Coronary artery (tissue), 2 donors: Measurements from ENCODE around the gene FAM118A.

Source experiments
- DNase-seq: peaks from one replicate; pipeline ENCODE4 v3.0.0-alpha.2; 2017; ENCODE audit warnings: low spot score
- H3K27ac ChIP-seq, 2 donors: fragments of 200-600 bp; sonication (generic); one replicate each; pipeline ENCODE4 v1.5.1; 2016 to 2019
- H3K4me3 ChIP-seq: fragments of 200-600 bp; sonication (generic); 2 replicates; pipeline ENCODE4 v1.5.1; 2016; ENCODE audit warnings: mild to moderate bottlenecking, moderate library complexity
- TF ChIP-seq, protein P1 (sequence below): fragments of 200-600 bp; sonication (generic); IDR thresholded peaks from one replicate; pipeline ENCODE4 v1.5.1; 2019; ENCODE audit warnings: antibody characterized with exemption

Gene FAM118A

DNA sequence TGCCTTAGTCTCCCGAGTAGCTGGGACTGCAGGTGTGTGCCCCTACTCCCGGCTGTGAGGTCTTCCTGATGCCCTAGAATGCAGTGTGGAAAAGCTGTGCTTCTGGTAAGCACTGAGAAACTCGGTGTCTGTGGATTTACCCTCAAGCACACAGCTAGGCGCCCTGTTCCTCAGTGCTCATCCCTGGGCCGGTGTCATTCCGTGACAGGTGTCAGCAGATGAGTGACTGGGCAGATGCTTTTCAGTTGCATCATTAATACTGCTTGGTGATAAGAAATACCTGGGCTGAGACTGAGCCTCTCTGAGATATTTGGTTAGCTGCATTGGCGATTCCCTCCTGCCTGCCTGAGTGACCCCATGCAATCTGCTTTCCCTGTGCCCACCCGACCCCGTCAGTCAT is 21.8 kb downstream of the FAM118A start:
- Histone ChIP-seq H3K4me3 (no peak overlapping the region), H3K27ac (no peak overlapping the region)
- no peak for DNase-seq
- TF ChIP-seq, protein P1, sequence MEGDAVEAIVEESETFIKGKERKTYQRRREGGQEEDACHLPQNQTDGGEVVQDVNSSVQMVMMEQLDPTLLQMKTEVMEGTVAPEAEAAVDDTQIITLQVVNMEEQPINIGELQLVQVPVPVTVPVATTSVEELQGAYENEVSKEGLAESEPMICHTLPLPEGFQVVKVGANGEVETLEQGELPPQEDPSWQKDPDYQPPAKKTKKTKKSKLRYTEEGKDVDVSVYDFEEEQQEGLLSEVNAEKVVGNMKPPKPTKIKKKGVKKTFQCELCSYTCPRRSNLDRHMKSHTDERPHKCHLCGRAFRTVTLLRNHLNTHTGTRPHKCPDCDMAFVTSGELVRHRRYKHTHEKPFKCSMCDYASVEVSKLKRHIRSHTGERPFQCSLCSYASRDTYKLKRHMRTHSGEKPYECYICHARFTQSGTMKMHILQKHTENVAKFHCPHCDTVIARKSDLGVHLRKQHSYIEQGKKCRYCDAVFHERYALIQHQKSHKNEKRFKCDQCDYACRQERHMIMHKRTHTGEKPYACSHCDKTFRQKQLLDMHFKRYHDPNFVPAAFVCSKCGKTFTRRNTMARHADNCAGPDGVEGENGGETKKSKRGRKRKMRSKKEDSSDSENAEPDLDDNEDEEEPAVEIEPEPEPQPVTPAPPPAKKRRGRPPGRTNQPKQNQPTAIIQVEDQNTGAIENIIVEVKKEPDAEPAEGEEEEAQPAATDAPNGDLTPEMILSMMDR, result no peak

DNA sequence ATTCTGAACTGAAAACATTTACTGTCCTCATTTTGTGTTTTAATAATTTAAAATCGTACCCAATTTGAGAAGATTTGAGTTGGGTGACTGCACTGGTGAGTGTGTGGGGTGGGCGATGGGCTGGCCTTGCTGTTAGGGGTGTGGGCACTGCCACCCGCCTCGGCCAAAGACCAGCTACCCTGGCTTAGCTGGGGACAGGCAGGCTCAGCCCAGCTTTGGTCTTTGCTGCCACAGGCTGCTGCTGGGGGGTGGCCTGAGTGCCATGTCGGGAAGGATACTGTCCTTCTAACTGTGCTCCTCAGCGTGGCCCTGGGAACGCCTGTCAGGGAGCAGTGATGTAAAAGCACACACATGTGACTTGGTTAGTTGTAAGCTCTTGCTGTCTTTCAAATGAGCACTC is 22.3 kb downstream of the FAM118A start:
- Histone ChIP-seq H3K4me3 (no peak overlapping the region), H3K27ac (no peak overlapping the region)
- no peak for DNase-seq
- TF ChIP-seq, protein P1, result no peak

DNA sequence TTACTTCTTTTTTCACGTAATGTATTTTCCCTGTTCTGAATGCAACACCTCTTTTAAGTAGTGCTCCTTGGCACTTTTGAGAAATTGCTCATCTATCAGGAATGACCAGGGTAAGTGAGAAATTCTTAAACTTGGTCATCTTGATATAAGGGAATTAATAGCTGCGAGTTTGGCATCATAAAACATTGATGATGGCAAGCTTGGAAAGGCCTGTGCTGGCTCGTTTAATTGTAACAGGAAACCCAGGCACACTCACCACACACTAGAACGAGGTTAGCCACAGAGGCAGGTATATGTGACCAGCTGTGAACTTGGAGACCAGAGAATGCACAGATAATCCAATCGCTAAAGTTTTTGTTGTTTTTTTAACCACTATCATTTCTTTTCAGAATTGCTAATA is 24.3 kb downstream of the FAM118A start:
- TF ChIP-seq, protein P1, result no peak
- H3K27ac ChIP-seq, result no peak overlapping the region
- no peak for DNase-seq
- H3K4me3 ChIP-seq, result no peak overlapping the region

DNA sequence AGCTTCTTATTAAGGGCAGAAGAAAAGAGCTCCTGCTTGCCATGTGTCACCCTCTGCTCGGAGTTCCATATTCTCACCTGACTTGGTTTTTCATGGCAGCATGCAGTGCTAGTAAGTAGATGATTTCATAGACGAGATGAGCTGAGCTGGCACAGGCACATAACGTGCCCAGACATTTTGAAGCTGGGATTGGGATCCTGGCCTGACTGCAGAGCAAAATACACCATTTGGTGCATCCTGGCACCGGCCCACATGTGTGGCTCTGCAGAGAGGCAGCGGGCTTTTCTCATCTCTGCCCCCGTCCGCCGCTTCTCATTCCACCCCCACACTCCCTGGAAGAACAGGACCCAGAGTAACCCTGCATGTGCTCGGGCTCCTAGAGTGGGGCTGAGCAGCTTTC is 24.8 kb downstream of the FAM118A start:
- TF ChIP-seq, protein P1, result no peak
- Histone ChIP-seq H3K4me3 (no peak overlapping the region), H3K27ac (no peak overlapping the region)
- no peak for DNase-seq

DNA sequence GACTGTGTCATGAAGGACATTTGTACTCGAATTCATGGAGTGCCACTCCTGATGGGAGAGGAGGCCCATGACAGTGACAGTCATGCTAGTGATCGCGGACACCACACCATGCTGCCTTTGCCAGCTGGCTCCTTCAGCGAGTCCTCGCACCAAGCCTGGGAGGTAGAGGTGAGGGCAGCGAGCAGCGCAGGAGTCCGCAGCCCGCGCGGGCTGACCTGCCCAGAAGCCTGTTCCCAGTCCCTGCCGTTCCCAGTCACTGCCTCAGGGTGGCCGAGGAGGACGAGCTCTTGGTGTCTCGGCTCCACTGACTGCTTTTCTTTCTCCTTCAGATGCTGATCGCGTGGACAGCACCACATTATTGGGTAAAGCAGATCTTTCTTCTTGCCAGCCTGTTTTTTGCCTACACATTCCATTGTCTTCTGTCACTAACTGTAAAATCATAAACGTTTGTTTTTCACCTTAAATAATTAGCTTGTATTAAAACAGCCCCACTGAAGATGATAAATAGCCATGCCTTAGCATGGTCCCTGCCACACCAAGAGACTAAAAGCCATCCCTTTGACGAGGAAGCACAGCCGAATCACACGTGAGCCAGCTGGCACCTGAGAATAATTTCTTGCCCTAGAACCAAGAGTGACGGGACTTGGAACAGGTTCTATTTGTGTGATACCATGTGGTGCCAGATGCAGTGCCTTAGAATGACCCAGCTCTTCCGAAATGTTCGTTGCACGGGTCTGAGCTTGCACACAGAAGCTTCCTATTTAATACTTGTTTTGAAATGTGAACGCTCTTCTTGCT is 25.5 kb downstream of the FAM118A start:
- no peak overlapping the region for H3K27ac ChIP-seq
- no peak for DNase-seq

DNA sequence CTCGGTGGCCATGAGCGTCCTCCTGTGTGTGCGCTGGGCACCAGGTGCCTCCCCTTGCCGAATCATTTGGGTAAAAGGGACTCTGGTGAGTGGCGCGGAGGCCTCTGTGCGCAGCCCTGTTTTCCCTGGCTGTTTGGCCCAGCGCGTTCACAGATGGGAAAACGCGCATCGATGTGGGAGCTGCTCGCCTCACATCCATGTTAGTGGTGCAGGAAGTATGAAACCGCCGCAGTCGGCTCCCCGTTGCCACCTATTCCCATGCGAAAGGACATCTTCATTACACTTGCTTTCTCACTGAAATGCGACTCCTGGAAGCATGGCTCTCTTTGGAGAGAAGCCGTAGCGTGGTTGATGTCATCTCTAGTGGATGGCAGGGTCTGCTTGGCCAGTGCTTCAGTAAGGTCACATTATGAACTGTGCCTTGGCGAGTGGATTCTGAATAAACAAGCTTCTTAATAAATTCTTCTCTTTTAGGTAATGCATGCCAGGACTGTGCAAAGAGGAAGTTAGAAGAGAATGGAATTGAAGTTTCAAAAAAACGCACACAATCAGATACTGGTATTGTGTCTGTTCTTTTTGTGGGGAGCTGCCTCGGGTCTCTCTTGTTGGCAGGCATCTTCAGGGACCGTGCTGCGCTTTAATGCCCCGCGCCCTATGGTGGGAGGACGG is 26.3 kb downstream of the FAM118A start:
- H3K27ac ChIP-seq, result peak overlapping the region in 1 of 2 donors; percentile 78
- TF ChIP-seq, protein P1, result no peak
- DNase-seq, result no peak
- H3K4me3 ChIP-seq, result no peak overlapping the region

More for the DNA sequence above, 25.5 kb downstream of the FAM118A start:
- TF ChIP-seq, protein P1, result no peak
- no peak overlapping the region for H3K4me3 ChIP-seq
